ENCODE data around the gene TMCC1. TPM values are rescaled to one million over a fixed set of nuclear protein-coding genes. Genes with fewer than 3 reads are reported as not detected.

The TMCC1 gene
- total and polyA plus RNA-seq, 2 donors (not counting 3 experiments of a cell fraction or from before 2014, with no cell fraction given), result 17.4 to 38.4 TPM

GRCh38 chr3:129617381-129618185 is 275.9 kb downstream of the TMCC1 start:
- Histone ChIP-seq H4K20me1 (replicated peaks; ENCODE audit: control insufficient read depth, extremely low read depth, insufficient read depth, low read length) (no peaks in the 10 kb centered on the region), H3K27me3 (ENCODE audit: control insufficient read depth in 2 of 2, insufficient read depth in 2 of 2, low read length in 2 of 2) (no peaks in the 10 kb centered on the region), H3K4me2 (ENCODE audit: insufficient read depth, low read length) (no peak overlapping the region), H3K9me1 (replicated peaks; ENCODE audit: control insufficient read depth, extremely low read depth, insufficient read depth, low read length) (no peaks in the 10 kb centered on the region), H3K4me3 (replicated peaks in 1 of 3; ENCODE audit: insufficient read depth in 1 of 3, low read depth in 1 of 3, low read length in 3 of 3) (no peak overlapping the region), H3K36me3 (ENCODE audit: control insufficient read depth in 2 of 2, extremely low read depth in 1 of 2, insufficient read depth in 2 of 2, low read length in 2 of 2) (no peaks in the 10 kb centered on the region), H3K9ac (replicated peaks; ENCODE audit: extremely low read depth, insufficient read depth, low read length) (no peak overlapping the region), H3K9me3 (replicated peaks; ENCODE audit: control insufficient read depth, insufficient read depth, low read length) (no peaks in the 10 kb centered on the region), H3K27ac (ENCODE audit: insufficient read depth, low read depth, low read length) (peak overlapping the region; percentile 72), H3K79me2 (ENCODE audit: control insufficient read depth, insufficient read depth, low read length) (no peaks in the 10 kb centered on the region), H2AFZ (ENCODE audit: low read depth, low read length) (no peak overlapping the region), H3K4me1 (ENCODE audit: control insufficient read depth, extremely low read depth, insufficient read depth, low read length) (peaks cover 46% of the 10 kb centered on the region)
- dilution Hi-C loops (cut with MboI; ENCODE audit: extremely low pct_ligation_motif_present, low sequenced_read_pairs), result no loop called here
- CTCF ChIA-PET, result interaction anchor here (1.4 to 2.0 kb wide), 3 partner anchors 12 to 234 kb away, joined by 3 to 5 read pairs (median 5); no protein-coding TSS in a partner anchor
- TF ChIP-seq JUN (IDR thresholded peaks at IDR 0.05; ENCODE audit: borderline replicate concordance, insufficient read depth, insufficient read length, low read depth) (no peak), CTCF (IDR thresholded peaks at IDR 0.05; ENCODE audit: extremely low read depth in 1 of 2, insufficient read depth in 1 of 2, low read depth in 1 of 2, low read length in 2 of 2) (no peak), POLR2A (IDR thresholded peaks at IDR 0.05; ENCODE audit: low read depth, low read length) (no peak), EZH2 (IDR thresholded peaks at IDR 0.05; ENCODE audit: borderline replicate concordance, low read depth, low read length, severe bottlenecking) (no peak), GATA2 (IDR thresholded peaks at IDR 0.05; ENCODE audit: insufficient read depth, insufficient read length, low read depth, low read length) (no peak), FOS (IDR thresholded peaks at IDR 0.05; ENCODE audit: borderline replicate concordance, insufficient read depth, low read length) (no peak), POLR2AphosphoS5 (IDR thresholded peaks at IDR 0.05; ENCODE audit: insufficient read depth, low read depth, low read length) (no peak), MYC (IDR thresholded peaks at IDR 0.05; ENCODE audit: low read depth, low read length) (no peak), MAX (IDR thresholded peaks at IDR 0.05; ENCODE audit: insufficient read depth, insufficient read length) (no peak)
- BruUV-seq (replicated peaks), result no TSS peak
- POLR2A ChIA-PET, result no interaction called here
- DNase-seq (ENCODE audit: low read depth, low spot score) (no peak), FAIRE-seq (no peak)
- intact Hi-C loops (cut with micrococcal nuclease), result loop anchor here (2.0 kb wide), 1 partner anchor 177 kb away; the partner anchor contains the start of gene IFT122
